IPS-15b (cell line): Measurements from ENCODE around the gene PTGIR.

ENCODE experiments used
- H3K27me3 ChIP-seq: one replicate; pipeline ENCODE4 v1.6.1; 2013; ENCODE audit warnings: low read length; ENCODE audit not compliant: control insufficient read depth, insufficient read depth
- H3K36me3 ChIP-seq: one replicate; pipeline ENCODE4 v1.6.1; 2013; ENCODE audit warnings: low read length; ENCODE audit not compliant: control insufficient read depth, insufficient read depth
- H3K4me1 ChIP-seq: one replicate; pipeline ENCODE4 v1.6.1; 2013; ENCODE audit warnings: mild to moderate bottlenecking, low read length; ENCODE audit not compliant: control insufficient read depth, insufficient read depth
- H3K4me3 ChIP-seq: one replicate; pipeline ENCODE4 v1.5.1; 2013; ENCODE audit warnings: low read depth, low read length
- H3K9ac ChIP-seq: one replicate; pipeline ENCODE4 v1.6.1; 2013; ENCODE audit warnings: low read depth, mild to moderate bottlenecking, low read length
- H3K9me3 ChIP-seq: one replicate; pipeline ENCODE4 v1.6.1; 2013; ENCODE audit warnings: mild to moderate bottlenecking, low read length; ENCODE audit not compliant: control insufficient read depth, insufficient read depth

The PTGIR gene

DNA sequence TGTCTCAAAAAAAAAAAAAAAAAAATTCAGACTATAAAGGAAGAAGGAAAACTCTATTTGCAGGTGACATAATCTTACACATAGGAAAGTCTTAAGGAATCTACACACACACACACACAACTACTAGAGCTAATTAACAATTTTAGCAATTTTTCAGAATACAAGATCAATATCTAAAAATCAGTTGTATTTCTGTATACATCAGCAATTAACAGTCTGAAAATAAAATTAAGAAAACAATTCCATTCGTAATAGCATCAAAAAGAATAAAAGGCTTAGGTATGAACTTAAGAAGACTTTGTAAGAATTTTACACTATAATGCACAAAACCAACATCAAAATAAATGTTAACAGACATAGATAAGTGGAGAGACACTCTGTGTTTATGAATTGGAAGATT, 39.4 kb downstream of the PTGIR start:
- Histone ChIP-seq H3K36me3 (no peaks in the 10 kb centered on the region), H3K27me3 (no peaks in the 10 kb centered on the region), H3K9me3 (no peaks in the 10 kb centered on the region), H3K4me1 (no peaks in the 10 kb centered on the region), H3K4me3 (no peak overlapping the region), H3K9ac (no peak overlapping the region)

- Histone ChIP-seq H3K9ac (no peak overlapping the region), H3K9me3 (no peaks in the 10 kb centered on the region), H3K36me3 (no peaks in the 10 kb centered on the region)
These were observed 44.6 kb downstream of the PTGIR start for GRCh38 chr19:46580247-46580646.

GRCh38 chr19:46579361-46579879, 45.5 kb downstream of the PTGIR start:
- Histone ChIP-seq H3K9ac (no peak overlapping the region), H3K9me3 (no peaks in the 10 kb centered on the region), H3K36me3 (no peaks in the 10 kb centered on the region), H3K27me3 (no peaks in the 10 kb centered on the region), H3K4me3 (no peak overlapping the region), H3K4me1 (peaks cover under 1% of the 10 kb centered on the region)

More at GRCh38 chr19:46580247-46580646, 44.6 kb downstream of the PTGIR start:
- Histone ChIP-seq H3K4me3 (no peak overlapping the region), H3K27me3 (no peaks in the 10 kb centered on the region), H3K4me1 (no peaks in the 10 kb centered on the region)

GRCh38 chr19:46578450-46578849, 46.4 kb downstream of the PTGIR start:
- Histone ChIP-seq H3K9ac (no peak overlapping the region), H3K36me3 (no peaks in the 10 kb centered on the region), H3K9me3 (no peaks in the 10 kb centered on the region), H3K4me3 (no peak overlapping the region), H3K4me1 (peaks cover 2% of the 10 kb centered on the region), H3K27me3 (no peaks in the 10 kb centered on the region)

DNA sequence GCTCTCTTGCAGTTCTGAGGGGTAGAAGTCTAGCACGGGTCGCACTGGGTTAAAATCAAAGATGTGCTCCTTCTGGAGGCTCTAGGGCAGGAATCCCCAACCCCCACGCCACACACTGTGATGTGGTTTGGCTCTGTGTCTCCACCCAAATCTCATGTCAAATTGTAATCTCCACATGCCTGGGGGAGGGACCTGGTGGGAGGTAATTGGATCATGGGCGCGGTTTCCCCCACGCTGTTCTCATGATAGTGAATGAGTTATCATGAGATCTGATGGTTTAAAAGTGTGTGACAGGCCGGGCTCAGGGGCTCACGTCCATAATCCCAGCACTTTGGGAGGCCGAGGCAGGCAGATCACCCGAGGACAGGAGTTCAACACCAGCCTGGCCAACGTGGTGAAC, 50.4 kb downstream of the PTGIR start:
- no peak overlapping the region for H3K4me3 ChIP-seq
- H3K9me3 ChIP-seq: no peaks in the 10 kb centered on the region
- no peak overlapping the region for H3K9ac ChIP-seq
- peaks cover 2% of the 10 kb centered on the region for H3K4me1 ChIP-seq
- H3K36me3 ChIP-seq: no peaks in the 10 kb centered on the region
- no peaks in the 10 kb centered on the region for H3K27me3 ChIP-seq

DNA sequence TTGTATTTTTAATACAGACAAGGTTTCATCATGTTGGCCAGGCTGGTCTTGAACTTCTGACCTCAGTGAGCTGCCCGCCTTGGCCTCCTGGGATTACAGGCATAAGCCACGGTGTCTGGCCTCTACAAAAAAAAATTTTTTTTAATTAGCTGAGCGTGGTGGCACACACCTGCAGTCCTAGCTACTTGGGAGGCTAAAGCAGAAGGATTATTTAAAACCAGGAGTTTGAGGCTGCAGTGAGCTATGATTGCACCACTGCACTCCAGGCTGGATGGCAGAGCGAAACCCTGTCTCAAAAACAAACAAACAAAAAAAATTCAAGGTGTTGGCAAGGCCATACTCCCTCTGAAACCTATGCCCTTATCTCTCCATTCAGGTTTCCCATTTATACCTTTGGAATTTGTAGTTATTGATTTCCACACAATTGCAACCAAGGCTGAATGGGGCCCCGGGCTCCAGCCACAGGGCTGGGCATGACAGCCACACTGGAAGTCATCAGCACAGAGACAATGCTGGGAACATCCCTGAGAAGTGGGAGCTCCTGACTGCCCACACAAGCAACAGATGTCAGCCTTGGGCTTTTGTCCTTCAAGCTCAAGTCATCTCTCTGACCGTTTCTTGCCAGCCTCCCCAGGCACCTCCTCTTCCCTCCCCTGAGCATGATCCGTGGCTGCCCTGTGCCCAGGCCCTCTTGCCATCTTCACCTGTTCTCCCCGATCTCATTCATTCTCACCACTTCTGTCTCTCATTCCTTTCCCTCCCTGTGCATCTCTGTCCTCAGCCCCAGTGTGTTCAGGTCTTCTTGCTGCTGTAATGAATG, 51.0 kb downstream of the PTGIR start:
- Histone ChIP-seq H3K9ac (no peak overlapping the region), H3K27me3 (no peaks in the 10 kb centered on the region), H3K9me3 (no peaks in the 10 kb centered on the region), H3K36me3 (no peaks in the 10 kb centered on the region), H3K4me1 (peaks cover 2% of the 10 kb centered on the region), H3K4me3 (no peak overlapping the region)

GRCh38 chr19:46571495-46571894, 53.4 kb downstream of the PTGIR start:
- Histone ChIP-seq H3K36me3 (no peaks in the 10 kb centered on the region), H3K9me3 (no peaks in the 10 kb centered on the region), H3K9ac (no peak overlapping the region), H3K27me3 (no peaks in the 10 kb centered on the region), H3K4me3 (no peak overlapping the region), H3K4me1 (peaks cover 2% of the 10 kb centered on the region)
